SK-N-SH (cell line): ENCODE measurements around the gene ISCA1.

Experiments
- CTCF ChIP-seq: fragments of 200-600 bp; sonication (generic); IDR thresholded peaks from 2 replicates; pipeline ENCODE4 v1.6.1; 2017; ENCODE audit warnings: antibody characterized with exemption, mild to moderate bottlenecking, moderate library complexity
- EZH2phosphoT487 ChIP-seq: fragments of 200-600 bp; sonication (generic); IDR thresholded peaks from 2 replicates; pipeline ENCODE4 v1.6.1; 2017; ENCODE audit warnings: low read depth, mixed run types, mild to moderate bottlenecking, antibody characterized with exemption, moderate library complexity, borderline replicate concordance
- FOXM1 ChIP-seq: IDR thresholded peaks from 2 replicates; pipeline ENCODE4 v1.4.0; 2012; ENCODE audit warnings: low read depth, mild to moderate bottlenecking
- GABPA ChIP-seq: IDR thresholded peaks from 2 replicates; pipeline ENCODE4 v1.4.0; 2012; ENCODE audit warnings: low read depth, mild to moderate bottlenecking
- JUND ChIP-seq: IDR thresholded peaks from 2 replicates; pipeline ENCODE4 v1.4.0; 2012
- MAX ChIP-seq: IDR thresholded peaks from 2 replicates; pipeline ENCODE4 v1.4.0; 2012; ENCODE audit warnings: low read depth
- NFIC ChIP-seq: IDR thresholded peaks from 2 replicates; pipeline ENCODE4 v1.4.0; 2012; ENCODE audit warnings: borderline replicate concordance
- POLR2AphosphoS5 ChIP-seq: IDR thresholded peaks from 2 replicates; pipeline ENCODE4 v1.6.1; 2012; ENCODE audit warnings: low read depth, low read length
- REST ChIP-seq: IDR thresholded peaks from 2 replicates; pipeline ENCODE4 v1.6.1; 2012; ENCODE audit warnings: mild to moderate bottlenecking, low read depth, low read length, moderate library complexity

- no peak for TF ChIP-seq JUND
- no peak for TF ChIP-seq POLR2AphosphoS5
- no peak for TF ChIP-seq MAX
- peak; percentile 34 for TF ChIP-seq CTCF
- no peak for TF ChIP-seq GABPA
- no peak for TF ChIP-seq EZH2phosphoT487
- no peak for TF ChIP-seq REST
- TF ChIP-seq NFIC: no peak
- TF ChIP-seq FOXM1: no peak
Measured at GRCh38 chr9:86275962-86276361, 6.4 kb downstream of the ISCA1 start.
